Chondrocyte (in vitro differentiated cells): Measurements from ENCODE around the gene ERVFRD-1. TPM values are rescaled to one million over a fixed set of nuclear protein-coding genes. Genes with fewer than 3 reads are reported as not detected.

Experiments used
- DNase-seq: peaks from one replicate; pipeline ENCODE4 v3.0.0; 2021; ENCODE audit warnings: mixed read lengths, low spot score
- H3K27ac Mint-ChIP-seq: one replicate; pipeline ENCODE4 v1.8.0; 2021; ENCODE audit warnings: mild to moderate bottlenecking, moderate library complexity, mixed read lengths; ENCODE audit not compliant: unreplicated experiment
- H3K27me3 Mint-ChIP-seq: 2 replicates; pipeline ENCODE4 v1.8.0; 2021; ENCODE audit warnings: low read depth, mixed read lengths
- H3K36me3 Mint-ChIP-seq: 2 replicates; pipeline ENCODE4 v1.8.0; 2021; ENCODE audit warnings: low read depth, mixed read lengths
- H3K4me1 Mint-ChIP-seq: 2 replicates; pipeline ENCODE4 v1.8.0; 2021; ENCODE audit warnings: low read depth, mild to moderate bottlenecking, mixed read lengths
- H3K4me3 Mint-ChIP-seq: one replicate; pipeline ENCODE4 v1.8.0; 2021; ENCODE audit warnings: mild to moderate bottlenecking, moderate library complexity, mixed read lengths; ENCODE audit not compliant: unreplicated experiment
- H3K9me3 Mint-ChIP-seq: 2 replicates; pipeline ENCODE4 v1.8.0; 2021; ENCODE audit warnings: low read depth, mixed read lengths
- total RNA-seq: library from RNA; stranded (reverse); gene quantifications from 3 replicates; pipeline ENCODE4 v1.2.1, GENCODE V29; 2021
- TF ChIP-seq, protein P1 (sequence below): fragments of 200-600 bp; sonication (generic); IDR thresholded peaks from 2 replicates; pipeline ENCODE4 v1.5.0; 2021; ENCODE audit warnings: antibody characterized with exemption, mild to moderate bottlenecking, moderate library complexity

ERVFRD-1 gene
- total RNA-seq, 1 donor from 2014 or later, result not detected

DNA sequence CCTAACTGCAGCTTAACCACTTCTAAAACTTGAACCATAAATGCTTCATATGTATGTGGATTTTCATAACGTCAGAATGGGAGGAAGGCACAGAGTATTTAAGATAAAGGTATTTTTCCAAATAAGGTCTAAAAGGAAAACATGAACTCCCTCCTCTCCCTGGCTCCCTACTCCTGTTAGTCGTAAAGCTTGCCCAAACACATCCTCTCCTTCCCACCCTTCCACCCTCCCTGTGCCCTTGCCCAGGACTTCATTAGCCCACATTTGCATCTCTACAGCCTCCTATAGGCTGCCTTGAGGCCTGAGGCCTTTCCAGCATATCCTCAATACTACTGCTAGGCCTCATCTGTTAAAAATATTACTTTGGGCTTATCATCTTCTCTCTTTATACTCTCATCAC, 35.0 kb downstream of the ERVFRD-1 start:
- H3K4me3 Mint-ChIP-seq, result no peak overlapping the region
- H3K9me3 Mint-ChIP-seq, result no peaks in the 10 kb centered on the region
- TF ChIP-seq, protein P1, sequence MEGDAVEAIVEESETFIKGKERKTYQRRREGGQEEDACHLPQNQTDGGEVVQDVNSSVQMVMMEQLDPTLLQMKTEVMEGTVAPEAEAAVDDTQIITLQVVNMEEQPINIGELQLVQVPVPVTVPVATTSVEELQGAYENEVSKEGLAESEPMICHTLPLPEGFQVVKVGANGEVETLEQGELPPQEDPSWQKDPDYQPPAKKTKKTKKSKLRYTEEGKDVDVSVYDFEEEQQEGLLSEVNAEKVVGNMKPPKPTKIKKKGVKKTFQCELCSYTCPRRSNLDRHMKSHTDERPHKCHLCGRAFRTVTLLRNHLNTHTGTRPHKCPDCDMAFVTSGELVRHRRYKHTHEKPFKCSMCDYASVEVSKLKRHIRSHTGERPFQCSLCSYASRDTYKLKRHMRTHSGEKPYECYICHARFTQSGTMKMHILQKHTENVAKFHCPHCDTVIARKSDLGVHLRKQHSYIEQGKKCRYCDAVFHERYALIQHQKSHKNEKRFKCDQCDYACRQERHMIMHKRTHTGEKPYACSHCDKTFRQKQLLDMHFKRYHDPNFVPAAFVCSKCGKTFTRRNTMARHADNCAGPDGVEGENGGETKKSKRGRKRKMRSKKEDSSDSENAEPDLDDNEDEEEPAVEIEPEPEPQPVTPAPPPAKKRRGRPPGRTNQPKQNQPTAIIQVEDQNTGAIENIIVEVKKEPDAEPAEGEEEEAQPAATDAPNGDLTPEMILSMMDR, result no peak
- DNase-seq, result no peak
- peaks cover 3% of the 10 kb centered on the region for H3K4me1 Mint-ChIP-seq
- H3K27ac Mint-ChIP-seq, result no peak overlapping the region
- no peaks in the 10 kb centered on the region for H3K36me3 Mint-ChIP-seq
- H3K27me3 Mint-ChIP-seq, result no peaks in the 10 kb centered on the region

DNA sequence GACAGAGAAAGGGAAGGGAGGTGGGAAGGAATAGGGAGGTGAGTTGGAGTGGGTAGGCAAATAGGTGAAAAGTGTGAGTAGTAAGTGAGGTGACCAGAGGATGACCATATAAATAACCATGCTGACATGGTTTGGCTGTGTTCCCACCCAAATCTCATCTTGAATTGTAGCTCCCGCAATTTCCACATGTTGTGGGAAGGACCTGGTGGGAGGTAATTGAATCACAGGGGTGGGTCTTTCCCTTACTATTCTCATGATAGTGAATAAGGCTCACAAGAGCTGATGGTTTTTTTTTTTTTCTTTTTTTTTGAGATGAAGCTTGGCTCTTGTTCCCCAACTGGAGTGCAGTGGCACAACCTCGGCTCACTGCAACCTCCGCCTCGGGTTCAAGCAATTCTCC, 39.4 kb downstream of the ERVFRD-1 start:
- Mint-ChIP-seq H3K4me3 (no peak overlapping the region), H3K4me1 (peaks cover 3% of the 10 kb centered on the region), H3K36me3 (no peaks in the 10 kb centered on the region), H3K27me3 (no peaks in the 10 kb centered on the region), H3K9me3 (no peaks in the 10 kb centered on the region), H3K27ac (no peak overlapping the region)
- TF ChIP-seq, protein P1, result no peak
- no peak for DNase-seq

DNA sequence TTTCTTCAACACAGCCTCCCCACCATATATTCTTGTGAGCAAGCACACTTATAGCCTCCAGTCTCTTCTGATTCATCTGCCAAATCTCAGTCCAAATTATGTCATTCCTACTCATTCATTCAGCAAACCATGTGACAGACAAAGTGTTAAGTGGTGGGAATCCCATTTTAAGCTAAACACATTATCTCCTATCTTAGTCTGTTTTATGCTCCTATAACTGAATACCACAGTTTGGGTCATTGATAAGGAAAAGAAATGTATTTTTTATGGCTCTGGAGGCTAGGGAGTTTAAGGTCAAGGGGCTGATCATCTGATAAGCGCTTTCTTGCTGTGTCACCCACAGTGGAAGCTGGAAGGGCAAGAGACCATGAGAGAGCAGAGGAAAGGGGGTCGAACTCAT, 41.8 kb downstream of the ERVFRD-1 start:
- Mint-ChIP-seq H3K4me3 (no peak overlapping the region), H3K27ac (no peak overlapping the region), H3K9me3 (no peaks in the 10 kb centered on the region), H3K4me1 (peaks cover 3% of the 10 kb centered on the region), H3K36me3 (no peaks in the 10 kb centered on the region), H3K27me3 (no peaks in the 10 kb centered on the region)
- TF ChIP-seq, protein P1, result no peak
- no peak for DNase-seq

GRCh38 chr6:11067348-11067747, 44.2 kb downstream of the ERVFRD-1 start:
- TF ChIP-seq, protein P1, result no peak

GRCh38 chr6:11066505-11067347, 44.8 kb downstream of the ERVFRD-1 start:
- Mint-ChIP-seq H3K9me3 (no peaks in the 10 kb centered on the region), H3K27me3 (no peaks in the 10 kb centered on the region), H3K27ac (no peak overlapping the region), H3K36me3 (no peaks in the 10 kb centered on the region), H3K4me1 (no peaks in the 10 kb centered on the region), H3K4me3 (no peak overlapping the region)
- DNase-seq, result no peak
- TF ChIP-seq, protein P1, result no peak

More at GRCh38 chr6:11067348-11067747, 44.2 kb downstream of the ERVFRD-1 start:
- Mint-ChIP-seq H3K9me3 (no peaks in the 10 kb centered on the region), H3K36me3 (no peaks in the 10 kb centered on the region), H3K27ac (no peak overlapping the region), H3K4me1 (no peaks in the 10 kb centered on the region), H3K4me3 (no peak overlapping the region), H3K27me3 (no peaks in the 10 kb centered on the region)
- no peak for DNase-seq
